ENCODE data around the gene EXOC5. TPM values are rescaled to one million over a fixed set of nuclear protein-coding genes. Genes with fewer than 3 reads are reported as not detected.

Gene EXOC5
- total RNA-seq, 1 experiment from 2014 or later, result 69.8 TPM

DNA sequence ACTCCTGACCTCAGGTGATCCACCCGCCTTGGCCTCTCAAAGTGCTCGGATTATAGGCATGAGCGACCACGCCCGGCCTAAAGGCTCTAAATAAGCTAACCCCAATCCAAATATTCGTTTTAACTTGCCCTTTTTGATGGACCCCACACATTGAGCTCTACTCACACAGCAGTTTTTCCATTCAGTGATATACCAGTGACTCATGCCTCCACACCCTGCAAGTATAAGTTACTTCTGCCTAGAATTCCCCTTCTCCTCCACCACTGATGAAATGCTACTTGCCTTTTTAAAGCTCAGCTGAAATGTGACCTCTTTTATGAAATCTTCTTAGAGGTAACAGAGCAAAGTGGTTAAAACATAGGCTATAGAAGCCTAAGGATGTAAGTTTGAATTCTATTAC, 68.8 kb downstream of the EXOC5 start:
- Histone ChIP-seq H3K4me3 (ENCODE audit: low read depth, low read length) (no peak overlapping the region), H3K27me3 (replicated peaks; ENCODE audit: control insufficient read depth, insufficient read depth, low read length) (no peaks in the 10 kb centered on the region), H3K36me3 (ENCODE audit: control insufficient read depth, insufficient read depth, low read length) (no peaks in the 10 kb centered on the region), H3K9me3 (no peaks in the 10 kb centered on the region), H3K4me1 (no peaks in the 10 kb centered on the region)
- H3K9me3 Mint-ChIP-seq (ENCODE audit: unreplicated experiment), result no peaks in the 10 kb centered on the region
- BruUV-seq (replicated peaks), result no TSS peak
- DNase-seq, result no peak
- intact Hi-C loops (cut with micrococcal nuclease; ENCODE audit: unreplicated experiment), result loop anchor here (5.0 kb wide), 1 partner anchor 117 kb away; no protein-coding TSS in a partner anchor
- peak overlapping the region; percentile 44 for H3K27ac Mint-ChIP-seq (ENCODE audit: unreplicated experiment)
- no peaks in the 10 kb centered on the region for H3K27me3 Mint-ChIP-seq (ENCODE audit: insufficient read depth, unreplicated experiment)
- H3K4me3 Mint-ChIP-seq (ENCODE audit: unreplicated experiment), result no peak overlapping the region
- TF ChIP-seq, protein P1, sequence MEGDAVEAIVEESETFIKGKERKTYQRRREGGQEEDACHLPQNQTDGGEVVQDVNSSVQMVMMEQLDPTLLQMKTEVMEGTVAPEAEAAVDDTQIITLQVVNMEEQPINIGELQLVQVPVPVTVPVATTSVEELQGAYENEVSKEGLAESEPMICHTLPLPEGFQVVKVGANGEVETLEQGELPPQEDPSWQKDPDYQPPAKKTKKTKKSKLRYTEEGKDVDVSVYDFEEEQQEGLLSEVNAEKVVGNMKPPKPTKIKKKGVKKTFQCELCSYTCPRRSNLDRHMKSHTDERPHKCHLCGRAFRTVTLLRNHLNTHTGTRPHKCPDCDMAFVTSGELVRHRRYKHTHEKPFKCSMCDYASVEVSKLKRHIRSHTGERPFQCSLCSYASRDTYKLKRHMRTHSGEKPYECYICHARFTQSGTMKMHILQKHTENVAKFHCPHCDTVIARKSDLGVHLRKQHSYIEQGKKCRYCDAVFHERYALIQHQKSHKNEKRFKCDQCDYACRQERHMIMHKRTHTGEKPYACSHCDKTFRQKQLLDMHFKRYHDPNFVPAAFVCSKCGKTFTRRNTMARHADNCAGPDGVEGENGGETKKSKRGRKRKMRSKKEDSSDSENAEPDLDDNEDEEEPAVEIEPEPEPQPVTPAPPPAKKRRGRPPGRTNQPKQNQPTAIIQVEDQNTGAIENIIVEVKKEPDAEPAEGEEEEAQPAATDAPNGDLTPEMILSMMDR (IDR thresholded peaks at IDR 0.05; ENCODE audit: insufficient read depth in 1 of 2, low read depth in 1 of 2, low read length in 1 of 2, severe bottlenecking in 1 of 2, unreplicated experiment in 1 of 2), result no peak
- ChIA-PET CTCF (no interaction called here), POLR2A (no interaction called here)
- H3K36me3 Mint-ChIP-seq (ENCODE audit: insufficient read depth, unreplicated experiment), result no peaks in the 10 kb centered on the region
- no peaks in the 10 kb centered on the region for H3K4me1 Mint-ChIP-seq (ENCODE audit: low read depth, unreplicated experiment)

DNA sequence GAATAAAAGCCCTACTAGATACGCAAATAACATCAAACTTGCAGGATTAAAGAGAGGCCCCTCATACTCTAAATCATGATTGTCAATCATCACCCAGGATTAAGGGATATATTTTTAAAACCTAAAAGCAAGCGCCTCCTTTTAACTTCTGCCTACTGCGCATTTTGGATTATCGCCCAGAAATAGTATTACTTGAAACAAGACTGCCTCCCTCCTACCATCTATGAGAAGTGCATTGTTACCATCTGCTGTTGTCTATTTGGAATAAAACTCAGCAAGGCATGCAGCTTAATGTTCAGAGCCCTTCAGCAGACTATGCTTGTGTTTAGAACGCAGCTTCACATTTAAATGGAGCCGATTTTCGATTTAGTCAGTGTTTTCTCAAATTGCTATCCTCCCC, 79.6 kb downstream of the EXOC5 start:
- H3K4me3 ChIP-seq (ENCODE audit: low read depth, low read length), result no peak overlapping the region
- peaks cover 9% of the 10 kb centered on the region for H3K27me3 Mint-ChIP-seq (ENCODE audit: insufficient read depth, unreplicated experiment)
- no peak overlapping the region for H3K27ac Mint-ChIP-seq (ENCODE audit: unreplicated experiment)
- H3K36me3 Mint-ChIP-seq (ENCODE audit: insufficient read depth, unreplicated experiment), result no peaks in the 10 kb centered on the region
- H3K4me1 Mint-ChIP-seq (ENCODE audit: low read depth, unreplicated experiment), result no peaks in the 10 kb centered on the region
- ChIA-PET POLR2A (no interaction called here), CTCF (no interaction called here)
- H3K36me3 ChIP-seq (ENCODE audit: control insufficient read depth, insufficient read depth, low read length), result no peaks in the 10 kb centered on the region
- H3K27me3 ChIP-seq (replicated peaks; ENCODE audit: control insufficient read depth, insufficient read depth, low read length), result 0 out of 2 replicates have a peak, but pooled peaks cover 2% of the 10 kb centered on the region
- H3K4me1 ChIP-seq, result no peaks in the 10 kb centered on the region
- TF ChIP-seq, protein P1 (IDR thresholded peaks at IDR 0.05; ENCODE audit: insufficient read depth in 1 of 2, low read depth in 1 of 2, low read length in 1 of 2, severe bottlenecking in 1 of 2, unreplicated experiment in 1 of 2), result peak in 1 of 2 experiments; percentile 24
- BruUV-seq (replicated peaks), result no TSS peak
- DNase-seq, result peak in 1 of 2 experiments; percentile 4
- H3K9me3 Mint-ChIP-seq (ENCODE audit: unreplicated experiment), result no peaks in the 10 kb centered on the region
- H3K9me3 ChIP-seq, result no peaks in the 10 kb centered on the region
- no peak overlapping the region for H3K4me3 Mint-ChIP-seq (ENCODE audit: unreplicated experiment)
- intact Hi-C loops (cut with micrococcal nuclease; ENCODE audit: unreplicated experiment), result loop anchor here (1.0 to 5.0 kb wide), 3 partner anchors 122 to 698 kb away; no protein-coding TSS in a partner anchor

DNA sequence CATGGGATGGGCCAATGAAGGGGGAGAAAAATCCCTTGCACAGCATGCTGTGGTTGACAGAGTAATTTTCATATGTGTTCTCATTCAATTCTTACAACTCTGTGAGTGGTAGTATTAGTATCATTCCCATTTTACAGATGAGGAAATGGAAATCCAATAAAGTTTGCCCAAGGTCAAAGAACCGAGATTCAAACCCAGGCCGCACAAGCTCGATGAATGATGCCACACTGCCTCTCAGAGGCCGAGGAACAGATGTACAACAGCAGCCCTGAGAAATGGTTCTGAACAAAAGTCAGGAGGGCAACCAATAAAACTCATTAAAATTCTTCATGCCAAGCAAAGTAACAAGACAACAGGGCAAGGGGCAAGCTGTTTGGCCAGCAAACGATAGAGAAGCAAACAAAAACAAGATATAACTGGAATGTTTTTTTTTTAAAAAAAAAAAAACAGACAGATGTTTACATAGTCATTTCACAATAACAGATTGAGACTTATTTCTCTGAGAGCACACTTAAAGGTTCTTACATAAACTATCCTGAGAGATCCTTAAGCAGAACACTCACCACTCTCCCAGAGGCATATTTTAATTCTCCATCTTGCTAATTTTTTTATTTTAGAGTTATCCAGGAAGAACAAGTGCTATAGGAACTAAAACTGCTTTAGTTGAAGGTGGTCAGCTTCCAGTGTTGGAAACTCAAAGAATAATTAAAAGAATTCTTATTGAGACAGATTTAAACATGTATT, 85.8 kb downstream of the EXOC5 start:
- Mint-ChIP-seq H3K27me3 (ENCODE audit: insufficient read depth, unreplicated experiment) (peaks cover 17% of the 10 kb centered on the region), H3K4me1 (ENCODE audit: low read depth, unreplicated experiment) (no peaks in the 10 kb centered on the region), H3K9me3 (ENCODE audit: unreplicated experiment) (no peaks in the 10 kb centered on the region), H3K4me3 (ENCODE audit: unreplicated experiment) (no peak overlapping the region), H3K36me3 (ENCODE audit: insufficient read depth, unreplicated experiment) (no peaks in the 10 kb centered on the region), H3K27ac (ENCODE audit: unreplicated experiment) (no peak overlapping the region)
- intact Hi-C loops (cut with micrococcal nuclease; ENCODE audit: unreplicated experiment), result no loop called here
- H3K9me3 ChIP-seq, result no peaks in the 10 kb centered on the region
- H3K4me3 ChIP-seq (ENCODE audit: low read depth, low read length), result no peak overlapping the region
- POLR2A ChIA-PET, result no interaction called here
- DNase-seq, result peak; percentile 35 to 43
- TF ChIP-seq, protein P1 (IDR thresholded peaks at IDR 0.05; ENCODE audit: insufficient read depth in 1 of 2, low read depth in 1 of 2, low read length in 1 of 2, severe bottlenecking in 1 of 2, unreplicated experiment in 1 of 2), result peak; percentile 29 to 56
- peaks cover 2% of the 10 kb centered on the region; the same call in 1 of the 2 replicates for H3K27me3 ChIP-seq (replicated peaks; ENCODE audit: control insufficient read depth, insufficient read depth, low read length)
- no TSS peak for BruUV-seq (replicated peaks)
- no peaks in the 10 kb centered on the region for H3K36me3 ChIP-seq (ENCODE audit: control insufficient read depth, insufficient read depth, low read length)
- no peaks in the 10 kb centered on the region for H3K4me1 ChIP-seq
- CTCF ChIA-PET, result interaction anchor here (0.7 to 1.0 kb wide), 2 partner anchors 10 to 693 kb away, joined by 3 read pairs; no protein-coding TSS in a partner anchor
